NCI-H1092 treated with DMSO at 0.1 percent for 48 hours (cell line): ENCODE data around the gene TTI1.
"Not testable (repeated sequence)": the region's sequence is repeated elsewhere in the genome, so short reads cannot be mapped to it uniquely, and the experiment has no call there.

ENCODE experiments used
- DNase-seq: peaks from one replicate; lab custom pipeline; 2025; lab: John Stamatoyannopoulos, UW

The TTI1 gene

GRCh38 chr20:38009416-38009815 lies 23.8 kb downstream of the TTI1 start:
- DNase-seq, result not testable (repeated sequence)

GRCh38 chr20:38008233-38008944 lies 24.9 kb downstream of the TTI1 start:
- no peak for DNase-seq

GRCh38 chr20:38007526-38007925 lies 25.7 kb downstream of the TTI1 start:
- DNase-seq, result no peak

GRCh38 chr20:38005903-38006302 lies 27.4 kb downstream of the TTI1 start:
- DNase-seq, result no peak

GRCh38 chr20:38004416-38004815 lies 28.8 kb downstream of the TTI1 start:
- DNase-seq, result no peak

- DNase-seq, result no peak
Measured at GRCh38 chr20:38002422-38002821, 30.8 kb downstream of the TTI1 start.

- DNase-seq, result no peak
Measured at GRCh38 chr20:38001981-38002380, 31.3 kb downstream of the TTI1 start.

- no peak for DNase-seq
Measured at GRCh38 chr20:38001173-38001875, 31.9 kb downstream of the TTI1 start.

- no peak for DNase-seq
Measured at GRCh38 chr20:38000293-38000692, 33.0 kb downstream of the TTI1 start.

- DNase-seq, result no peak
Measured at GRCh38 chr20:37999526-38000263, 33.6 kb downstream of the TTI1 start.

- no peak for DNase-seq
Measured at GRCh38 chr20:37997516-37997915, 35.7 kb downstream of the TTI1 start.

GRCh38 chr20:37995856-37996605 lies 37.2 kb downstream of the TTI1 start:
- no peak for DNase-seq

GRCh38 chr20:37994512-37994911 lies 38.7 kb downstream of the TTI1 start:
- DNase-seq, result no peak

- DNase-seq, result no peak
Measured at GRCh38 chr20:37992802-37993409, 40.4 kb downstream of the TTI1 start.

GRCh38 chr20:37991908-37992307 lies 41.3 kb downstream of the TTI1 start:
- no peak for DNase-seq

- no peak for DNase-seq
Measured at GRCh38 chr20:37991157-37991866, 41.9 kb downstream of the TTI1 start.

GRCh38 chr20:37990571-37991151 lies 42.6 kb downstream of the TTI1 start:
- DNase-seq, result no peak

GRCh38 chr20:37989601-37990295 lies 43.5 kb downstream of the TTI1 start:
- DNase-seq, result no peak

GRCh38 chr20:37988306-37988954 lies 44.8 kb downstream of the TTI1 start:
- DNase-seq, result no peak
